Measurements from ENCODE around the gene ATP13A3. TPM values are rescaled to one million over a fixed set of nuclear protein-coding genes. Genes with fewer than 3 reads are reported as not detected.
"Not testable (repeated sequence)": the region's sequence is repeated elsewhere in the genome, so short reads cannot be mapped to it uniquely, and the experiment has no call there.

Gene ATP13A3
- total RNA-seq, 1 experiment from 2014 or later = 119 TPM

GRCh38 chr3:194504146-194504545 lies 17.3 kb upstream of the ATP13A3 start:
- Mint-ChIP-seq H3K4me3 (ENCODE audit: unreplicated experiment) (no peak overlapping the region), H3K36me3 (ENCODE audit: insufficient read depth, unreplicated experiment) (no peaks in the 10 kb centered on the region), H3K27ac (ENCODE audit: low read depth, unreplicated experiment) (no peak overlapping the region), H3K9me3 (ENCODE audit: unreplicated experiment) (no peaks in the 10 kb centered on the region), H3K27me3 (ENCODE audit: insufficient read depth, unreplicated experiment) (no peaks in the 10 kb centered on the region), H3K4me1 (ENCODE audit: insufficient read depth, unreplicated experiment) (no peaks in the 10 kb centered on the region)
- ChIA-PET CTCF (interaction anchor here (0.8 to 1.0 kb wide), 2 partner anchors 11 to 16 kb away, joined by 3 read pairs; no protein-coding TSS in a partner anchor), POLR2A (interaction anchor here (1.2 to 1.7 kb wide), 3 partner anchors 8 to 18 kb away, joined by 3 to 7 read pairs (median 3); no protein-coding TSS in a partner anchor)
- DNase-seq (ENCODE audit: unreplicated experiment) = no peak
- no peak for TF ChIP-seq CTCF (IDR thresholded peaks at IDR 0.05; ENCODE audit: unreplicated experiment)
- BruUV-seq (replicated peaks) = no TSS peak
- intact Hi-C loops (cut with micrococcal nuclease) = no loop called here

GRCh38 chr3:194503081-194503531 lies 16.3 kb upstream of the ATP13A3 start:
- BruUV-seq (replicated peaks) = no TSS peak
- H3K9me3 Mint-ChIP-seq (ENCODE audit: unreplicated experiment) = no peaks in the 10 kb centered on the region
- no peak overlapping the region for H3K27ac Mint-ChIP-seq (ENCODE audit: low read depth, unreplicated experiment)
- no peaks in the 10 kb centered on the region for H3K27me3 Mint-ChIP-seq (ENCODE audit: insufficient read depth, unreplicated experiment)
- ChIA-PET POLR2A (interaction anchor here (0.7 to 1.0 kb wide), 2 partner anchors 13 to 14 kb away, joined by 3 read pairs; no protein-coding TSS in a partner anchor), CTCF (interaction anchor here (0.8 kb wide), 1 partner anchor 10 kb away, joined by 3 read pairs; no protein-coding TSS in a partner anchor)
- DNase-seq (ENCODE audit: unreplicated experiment) = no peak
- intact Hi-C loops (cut with micrococcal nuclease) = no loop called here
- no peaks in the 10 kb centered on the region for H3K4me1 Mint-ChIP-seq (ENCODE audit: insufficient read depth, unreplicated experiment)
- H3K4me3 Mint-ChIP-seq (ENCODE audit: unreplicated experiment) = no peak overlapping the region
- H3K36me3 Mint-ChIP-seq (ENCODE audit: insufficient read depth, unreplicated experiment) = no peaks in the 10 kb centered on the region
- TF ChIP-seq CTCF (IDR thresholded peaks at IDR 0.05; ENCODE audit: unreplicated experiment) = no peak

GRCh38 chr3:194500198-194500597 lies 13.4 kb upstream of the ATP13A3 start:
- intact Hi-C loops (cut with micrococcal nuclease) = no loop called here
- Mint-ChIP-seq H3K4me3 (ENCODE audit: unreplicated experiment) (no peak overlapping the region), H3K36me3 (ENCODE audit: insufficient read depth, unreplicated experiment) (no peaks in the 10 kb centered on the region), H3K4me1 (ENCODE audit: insufficient read depth, unreplicated experiment) (no peaks in the 10 kb centered on the region), H3K27ac (ENCODE audit: low read depth, unreplicated experiment) (no peak overlapping the region), H3K27me3 (ENCODE audit: insufficient read depth, unreplicated experiment) (no peaks in the 10 kb centered on the region), H3K9me3 (ENCODE audit: unreplicated experiment) (no peaks in the 10 kb centered on the region)
- BruUV-seq (replicated peaks) = no TSS peak
- ChIA-PET POLR2A (interaction anchor here (0.8 kb wide), 1 partner anchor 14 kb away, joined by 4 read pairs; no protein-coding TSS in a partner anchor), CTCF (interaction anchor here (0.6 kb wide), 1 partner anchor 93 kb away, joined by 3 read pairs; no protein-coding TSS in a partner anchor)
- DNase-seq (ENCODE audit: unreplicated experiment) = no peak
- TF ChIP-seq CTCF (IDR thresholded peaks at IDR 0.05; ENCODE audit: unreplicated experiment) = no peak

GRCh38 chr3:194499516-194499915 lies 12.7 kb upstream of the ATP13A3 start:
- CTCF ChIA-PET = interaction anchor here (0.6 kb wide), 1 partner anchor 11 kb away, joined by 5 read pairs; no protein-coding TSS in a partner anchor
- H3K4me3 Mint-ChIP-seq (ENCODE audit: unreplicated experiment); BruUV-seq (replicated peaks); H3K9me3 Mint-ChIP-seq (ENCODE audit: unreplicated experiment); H3K27me3 Mint-ChIP-seq (ENCODE audit: insufficient read depth, unreplicated experiment); DNase-seq (ENCODE audit: unreplicated experiment); intact Hi-C loops (cut with micrococcal nuclease); H3K27ac Mint-ChIP-seq (ENCODE audit: low read depth, unreplicated experiment); H3K36me3 Mint-ChIP-seq (ENCODE audit: insufficient read depth, unreplicated experiment); H3K4me1 Mint-ChIP-seq (ENCODE audit: insufficient read depth, unreplicated experiment): not testable (repeated sequence)
- POLR2A ChIA-PET = interaction anchor here (1.5 kb wide), 1 partner anchor 11 kb away, joined by 4 read pairs; no protein-coding TSS in a partner anchor

Measured in MCF 10A (cell line).